Measurements from ENCODE around the gene PLA2G3.

Gene PLA2G3

GRCh38 chr22:31089160-31090100 lies 50.9 kb downstream of the PLA2G3 start:
- TF ChIP-seq RAD21 (IDR thresholded peaks at IDR 0.05; ENCODE audit: low read depth): peak; percentile 74
- TF ChIP-seq CREB1 (IDR thresholded peaks at IDR 0.05; ENCODE audit: low read depth): no peak

- TF ChIP-seq MAX (IDR thresholded peaks at IDR 0.05): no peak
- no peak for TF ChIP-seq RAD21 (IDR thresholded peaks at IDR 0.05; ENCODE audit: low read depth)
- no peak for TF ChIP-seq FOXM1 (IDR thresholded peaks at IDR 0.05; ENCODE audit: borderline replicate concordance, low read depth)
- TF ChIP-seq USF1 (IDR thresholded peaks at IDR 0.05): no peak
- no peak for TF ChIP-seq NFIC (IDR thresholded peaks at IDR 0.05)
- TF ChIP-seq REST (IDR thresholded peaks at IDR 0.05; ENCODE audit: low read depth): no peak
- TF ChIP-seq TEAD4 (IDR thresholded peaks at IDR 0.05): no peak
- TF ChIP-seq EP300 (IDR thresholded peaks at IDR 0.05; ENCODE audit: borderline replicate concordance): no peak
- no peak for TF ChIP-seq TCF12 (IDR thresholded peaks at IDR 0.05; ENCODE audit: low read depth)
- no peak for TF ChIP-seq YY1 (IDR thresholded peaks at IDR 0.05; ENCODE audit: low read depth)
- TF ChIP-seq TAF1 (IDR thresholded peaks at IDR 0.05; ENCODE audit: low read depth): no peak
- no peak for TF ChIP-seq ZBTB7A (IDR thresholded peaks at IDR 0.05; ENCODE audit: low read depth)
- no peak for TF ChIP-seq CREB1 (IDR thresholded peaks at IDR 0.05; ENCODE audit: low read depth)
- no peak for TF ChIP-seq CEBPB (IDR thresholded peaks at IDR 0.05)
- TF ChIP-seq EGR1 (IDR thresholded peaks at IDR 0.05): no peak
Measured at GRCh38 chr22:31088233-31088986, 51.9 kb downstream of the PLA2G3 start.

DNA sequence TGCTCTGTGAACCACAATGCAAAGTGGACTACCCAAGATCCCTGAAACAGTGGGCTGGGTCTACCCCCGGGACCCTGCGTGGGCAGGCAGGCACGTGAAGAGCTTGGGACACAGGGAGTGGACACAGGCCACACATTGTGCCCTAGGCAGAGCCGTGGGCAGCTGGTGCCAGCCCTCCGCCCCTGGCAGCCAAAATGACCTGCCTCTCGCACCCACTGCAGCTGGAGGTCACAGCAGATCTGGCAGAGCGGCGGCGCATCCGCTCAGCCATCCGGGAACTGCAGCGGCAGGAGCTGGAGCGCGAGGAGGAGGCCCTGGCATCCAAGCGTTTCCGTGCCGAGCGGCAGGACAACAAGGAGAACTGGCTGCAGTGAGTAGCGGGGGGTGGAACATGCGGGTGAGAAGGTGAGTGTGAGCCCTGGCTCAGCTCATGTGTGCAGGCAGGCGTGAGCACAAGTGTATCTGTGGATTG lies 52.5 kb downstream of the PLA2G3 start:
- TF ChIP-seq MAX (IDR thresholded peaks at IDR 0.05): no peak
- no peak for TF ChIP-seq ZBTB7A (IDR thresholded peaks at IDR 0.05; ENCODE audit: low read depth)

GRCh38 chr22:31086703-31087330 lies 53.5 kb downstream of the PLA2G3 start:
- TF ChIP-seq EP300 (IDR thresholded peaks at IDR 0.05; ENCODE audit: borderline replicate concordance) (no peak), EGR1 (IDR thresholded peaks at IDR 0.05) (no peak), RAD21 (IDR thresholded peaks at IDR 0.05; ENCODE audit: low read depth) (no peak), REST (IDR thresholded peaks at IDR 0.05; ENCODE audit: low read depth) (no peak), CREB1 (IDR thresholded peaks at IDR 0.05; ENCODE audit: low read depth) (no peak), NFIC (IDR thresholded peaks at IDR 0.05) (no peak), CEBPB (IDR thresholded peaks at IDR 0.05) (no peak), TEAD4 (IDR thresholded peaks at IDR 0.05) (no peak), FOXM1 (IDR thresholded peaks at IDR 0.05; ENCODE audit: borderline replicate concordance, low read depth) (no peak), USF1 (IDR thresholded peaks at IDR 0.05) (no peak), ZBTB7A (IDR thresholded peaks at IDR 0.05; ENCODE audit: low read depth) (no peak), MAX (IDR thresholded peaks at IDR 0.05) (no peak), TCF12 (IDR thresholded peaks at IDR 0.05; ENCODE audit: low read depth) (no peak), YY1 (IDR thresholded peaks at IDR 0.05; ENCODE audit: low read depth) (no peak), TAF1 (IDR thresholded peaks at IDR 0.05; ENCODE audit: low read depth) (no peak)

GRCh38 chr22:31085928-31086327 lies 54.4 kb downstream of the PLA2G3 start:
- TF ChIP-seq USF1 (IDR thresholded peaks at IDR 0.05) (no peak), YY1 (IDR thresholded peaks at IDR 0.05; ENCODE audit: low read depth) (no peak), TEAD4 (IDR thresholded peaks at IDR 0.05) (no peak)
